ENCODE results near the gene ATG9B. TPM values are rescaled to one million over a fixed set of nuclear protein-coding genes. Genes with fewer than 3 reads are reported as not detected.

ATG9B gene
- polyA plus RNA-seq, 1 donor from 2014 or later: 11.2 TPM

DNA sequence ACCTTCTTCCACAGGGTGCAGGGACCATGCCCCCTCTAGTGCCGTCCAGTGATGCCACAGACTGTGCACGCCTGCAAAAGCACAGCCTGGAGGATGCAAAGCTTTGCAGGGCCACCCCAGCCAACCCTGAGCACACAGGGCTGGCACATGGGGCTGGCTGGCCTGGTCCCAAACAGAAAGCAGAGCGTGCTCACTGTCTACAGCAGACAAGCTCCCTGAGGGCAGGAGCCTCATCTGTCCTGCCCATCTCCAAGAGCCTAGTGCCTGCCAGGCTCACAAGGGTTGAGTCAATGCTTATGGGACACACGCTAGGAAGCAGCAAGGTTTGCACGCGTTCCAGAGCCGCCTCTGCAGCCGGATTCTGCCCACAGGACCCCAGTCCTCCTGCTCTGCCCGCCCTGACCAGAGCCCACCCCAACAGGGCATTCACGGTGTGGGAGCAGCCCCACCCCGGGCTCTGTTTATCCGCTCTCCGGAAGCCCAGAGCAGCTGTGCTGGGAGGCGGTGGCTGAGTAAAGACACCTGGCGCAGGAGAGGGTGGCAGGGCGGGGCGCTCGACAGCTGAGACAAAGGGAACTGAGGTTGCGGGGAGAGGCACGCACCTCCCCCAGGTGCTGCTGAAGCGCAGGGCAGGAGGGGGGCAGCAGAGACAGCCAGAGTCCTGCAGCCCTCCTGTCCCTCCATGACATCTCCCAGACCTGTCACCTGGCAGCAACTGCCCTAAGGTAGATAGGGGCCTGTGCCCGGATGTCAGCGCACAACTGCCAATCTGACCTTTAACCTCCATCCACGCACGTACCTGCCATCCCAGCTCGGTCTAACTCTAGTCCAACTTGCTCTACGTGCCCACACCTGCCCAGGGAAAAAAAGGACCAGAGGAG lies 50.5 kb downstream of the ATG9B start:
- Mint-ChIP-seq H3K9me3 (peaks cover 0 to 1% (median 0%) of the 10 kb centered on the region in 3 donors), H3K27ac (peak overlapping the region; percentile 87 to 96 (median 87)), H3K4me1 (peaks cover 15 to 29% (median 27%) of the 10 kb centered on the region in 3 donors), H3K27me3 (peaks cover 17% of the 10 kb centered on the region), H3K4me3 (peak overlapping the region; percentile 86 to 96 (median 92)), H3K36me3 (no peaks in the 10 kb centered on the region)

DNA sequence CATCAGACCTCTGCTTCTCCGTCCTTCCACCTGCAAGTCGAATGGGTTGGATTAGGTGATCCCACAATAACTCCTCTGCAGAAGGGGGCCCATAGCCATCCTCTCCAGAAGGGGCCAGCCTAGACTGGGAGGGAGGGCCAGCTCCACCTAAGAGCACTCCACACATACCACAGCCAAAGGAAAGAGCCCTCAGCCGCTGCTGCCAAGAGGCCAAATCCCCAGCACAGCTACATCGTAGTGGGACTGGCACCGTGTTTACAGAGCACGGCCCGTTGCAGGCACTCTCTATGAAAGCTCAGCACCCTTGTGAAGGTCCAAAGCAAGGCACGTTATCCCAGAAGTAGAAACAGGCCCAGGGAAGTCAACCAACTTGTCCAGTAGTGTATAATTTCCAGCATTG lies 51.6 kb downstream of the ATG9B start:
- H3K4me3 Mint-ChIP-seq: peak overlapping the region in 3 of 4 donors; percentile 28 to 88 (median 38)

DNA sequence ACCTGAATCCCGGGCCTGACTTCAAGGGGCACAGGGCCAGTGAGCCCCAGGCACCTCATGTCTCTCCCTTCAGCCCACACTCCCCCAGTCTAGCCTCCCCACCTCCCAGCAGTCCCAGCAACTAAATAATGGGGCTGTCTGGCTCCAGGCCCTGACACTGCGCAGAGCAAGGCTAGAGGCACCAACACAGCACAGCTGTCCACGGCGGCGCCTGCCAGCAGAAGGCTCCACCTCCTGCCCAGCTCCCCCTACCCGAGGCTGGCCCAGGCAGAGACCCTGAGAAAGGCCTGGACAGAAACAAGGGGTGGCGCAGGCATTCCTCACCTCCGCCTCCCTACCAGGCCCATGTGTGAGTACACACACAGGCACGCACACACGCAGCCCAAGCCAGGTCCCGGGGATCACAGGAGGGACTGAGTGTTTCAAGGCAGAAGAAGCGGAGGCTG lies 52.2 kb downstream of the ATG9B start:
- Mint-ChIP-seq H3K27me3 (peaks cover 10% of the 10 kb centered on the region), H3K4me3 (peak overlapping the region in 1 of 4 donors; percentile 88), H3K27ac (peak overlapping the region in 1 of 3 donors; percentile 87), H3K36me3 (peaks cover 2% of the 10 kb centered on the region), H3K9me3 (peaks cover 0 to 1% (median 0%) of the 10 kb centered on the region in 3 donors), H3K4me1 (peaks cover 13 to 27% (median 23%) of the 10 kb centered on the region in 3 donors)

More for the DNA sequence above, 51.6 kb downstream of the ATG9B start:
- Mint-ChIP-seq H3K27me3 (peaks cover 14% of the 10 kb centered on the region), H3K27ac (peak overlapping the region in 1 of 3 donors; percentile 87), H3K9me3 (peaks cover 0 to 1% (median 0%) of the 10 kb centered on the region in 3 donors), H3K4me1 (peaks cover 13 to 30% (median 23%) of the 10 kb centered on the region in 3 donors), H3K36me3 (peaks cover 2% of the 10 kb centered on the region)

DNA sequence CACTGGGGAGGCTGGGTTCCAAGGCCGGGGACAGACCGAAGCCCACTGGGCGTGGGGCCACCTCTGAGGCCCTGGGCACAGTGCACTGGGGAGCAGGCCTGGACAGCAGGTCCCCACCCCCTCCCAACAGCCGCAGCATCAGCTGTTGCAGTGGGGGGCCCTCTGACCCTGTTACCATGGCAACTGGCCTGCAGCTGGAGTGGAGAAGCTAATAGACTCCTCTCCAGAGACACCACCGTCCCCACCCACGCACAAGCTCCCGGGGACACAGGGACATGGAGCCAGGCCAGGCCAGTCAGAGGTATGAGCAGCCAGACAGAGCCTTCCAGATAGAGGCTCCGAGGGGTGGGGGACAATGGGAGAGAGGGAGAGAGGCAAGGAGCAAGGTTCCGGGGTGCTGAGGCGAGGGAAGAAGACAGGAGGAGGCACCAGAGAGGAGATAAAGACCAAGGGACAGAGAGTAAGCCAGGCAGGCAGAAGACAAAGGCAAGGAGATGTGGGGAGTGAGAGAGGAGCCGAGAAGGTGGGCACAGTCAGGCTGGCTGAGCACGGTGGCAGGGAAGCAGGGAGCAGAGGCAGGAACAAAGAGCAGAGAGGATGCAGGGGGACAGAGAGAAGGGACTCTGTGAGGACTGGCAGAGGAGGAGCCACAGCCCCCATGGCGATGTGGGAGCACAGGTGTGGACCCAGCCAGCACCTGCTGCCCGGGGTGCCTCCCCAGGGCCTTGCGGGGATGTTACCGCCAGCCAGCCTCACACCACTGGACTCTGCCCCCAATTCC lies 52.9 kb downstream of the ATG9B start:
- peaks cover 6% of the 10 kb centered on the region for H3K27me3 Mint-ChIP-seq
- peaks cover 0 to 1% (median 0%) of the 10 kb centered on the region in 3 donors for H3K9me3 Mint-ChIP-seq
- peaks cover 2% of the 10 kb centered on the region for H3K36me3 Mint-ChIP-seq
- peak overlapping the region in 2 of 3 donors; percentile 44 to 67 for H3K27ac Mint-ChIP-seq
- peaks cover 11 to 23% (median 23%) of the 10 kb centered on the region in 3 donors for H3K4me1 Mint-ChIP-seq
- H3K4me3 Mint-ChIP-seq: no peak overlapping the region

DNA sequence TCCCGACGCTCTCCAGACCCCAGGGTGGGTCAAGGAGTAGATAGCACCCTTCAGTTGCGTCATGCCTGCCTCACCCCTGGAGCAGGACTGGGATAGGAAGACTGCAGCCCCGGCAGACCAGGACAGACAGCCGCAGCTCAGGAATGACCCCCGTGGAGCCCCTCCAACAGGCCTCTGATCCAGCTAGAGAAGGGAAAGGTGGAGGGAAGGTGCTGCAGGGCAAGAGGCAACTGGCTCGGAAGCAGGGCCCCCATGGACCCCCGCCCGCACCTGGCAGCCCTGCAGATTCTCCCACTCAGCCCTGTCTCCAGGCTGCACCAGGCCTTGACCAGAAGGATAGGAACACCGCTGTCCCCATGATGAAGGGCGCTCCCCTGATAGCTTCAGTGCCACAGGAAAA lies 53.9 kb downstream of the ATG9B start:
- Mint-ChIP-seq H3K4me3 (no peak overlapping the region), H3K27me3 (no peaks in the 10 kb centered on the region), H3K4me1 (peaks cover 11 to 23% (median 20%) of the 10 kb centered on the region in 3 donors), H3K27ac (no peak overlapping the region), H3K36me3 (peaks cover 2% of the 10 kb centered on the region), H3K9me3 (no peaks in the 10 kb centered on the region)

DNA sequence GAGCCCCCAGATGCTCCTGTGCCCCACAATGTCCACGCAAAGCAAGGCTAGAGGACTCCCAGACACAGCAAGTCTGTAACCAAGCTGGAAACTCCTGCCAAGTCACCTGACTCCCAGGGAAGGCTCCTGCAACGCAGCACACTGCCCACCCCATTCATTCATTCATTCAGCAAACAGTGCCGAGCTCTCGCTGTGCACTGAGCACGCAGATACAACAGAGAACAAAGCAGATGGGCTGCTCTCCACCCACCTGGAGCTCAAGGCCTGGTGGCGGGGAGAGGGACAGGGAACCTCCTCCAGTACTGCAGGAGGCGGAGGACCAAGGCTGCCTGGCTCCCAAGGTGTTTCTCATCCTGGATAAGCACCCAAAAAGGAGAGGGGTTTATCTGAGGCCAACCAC lies 54.8 kb downstream of the ATG9B start:
- no peak overlapping the region for H3K27ac Mint-ChIP-seq
- H3K4me3 Mint-ChIP-seq: no peak overlapping the region
- no peaks in the 10 kb centered on the region for H3K9me3 Mint-ChIP-seq
- peaks cover 2% of the 10 kb centered on the region for H3K36me3 Mint-ChIP-seq
- peaks cover 3% of the 10 kb centered on the region for H3K27me3 Mint-ChIP-seq
- peaks cover 6 to 21% (median 15%) of the 10 kb centered on the region in 3 donors for H3K4me1 Mint-ChIP-seq

DNA sequence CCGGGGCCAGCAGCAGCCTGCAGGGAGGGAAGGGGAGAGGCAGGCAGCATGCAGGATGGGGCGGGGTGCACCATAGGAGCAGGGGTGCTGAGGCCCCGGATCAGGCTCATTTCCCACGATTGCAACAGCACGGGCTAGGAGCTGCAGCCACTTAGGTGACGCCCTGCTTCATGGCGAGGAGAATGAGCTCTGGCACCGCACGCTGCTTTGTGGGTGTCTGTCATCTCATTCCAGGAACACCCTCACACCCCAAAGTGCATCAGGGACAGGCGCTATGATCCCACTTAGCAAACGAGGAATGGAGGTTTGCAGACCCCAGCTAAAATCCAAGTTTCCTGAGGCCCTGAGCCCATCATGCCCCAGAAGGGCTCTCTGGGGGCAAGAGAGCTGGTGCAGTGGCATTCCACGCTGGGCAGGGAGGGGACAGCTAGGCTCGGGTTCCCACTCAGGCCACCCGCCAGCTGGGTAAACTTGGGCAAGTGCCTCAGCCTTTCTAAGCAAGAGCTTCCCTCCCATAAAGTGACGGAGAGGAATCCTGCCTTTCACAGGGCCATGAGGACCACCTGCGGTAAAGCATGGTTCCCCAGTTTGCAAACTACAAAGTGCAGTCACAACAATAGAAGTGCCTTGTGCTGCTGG lies 55.4 kb downstream of the ATG9B start:
- no peaks in the 10 kb centered on the region for H3K9me3 Mint-ChIP-seq
- peaks cover 5% of the 10 kb centered on the region for H3K27me3 Mint-ChIP-seq
- H3K36me3 Mint-ChIP-seq: peaks cover 2% of the 10 kb centered on the region
- H3K4me3 Mint-ChIP-seq: no peak overlapping the region
- H3K27ac Mint-ChIP-seq: no peak overlapping the region
- H3K4me1 Mint-ChIP-seq: peaks cover 2 to 17% (median 8%) of the 10 kb centered on the region in 3 donors

DNA sequence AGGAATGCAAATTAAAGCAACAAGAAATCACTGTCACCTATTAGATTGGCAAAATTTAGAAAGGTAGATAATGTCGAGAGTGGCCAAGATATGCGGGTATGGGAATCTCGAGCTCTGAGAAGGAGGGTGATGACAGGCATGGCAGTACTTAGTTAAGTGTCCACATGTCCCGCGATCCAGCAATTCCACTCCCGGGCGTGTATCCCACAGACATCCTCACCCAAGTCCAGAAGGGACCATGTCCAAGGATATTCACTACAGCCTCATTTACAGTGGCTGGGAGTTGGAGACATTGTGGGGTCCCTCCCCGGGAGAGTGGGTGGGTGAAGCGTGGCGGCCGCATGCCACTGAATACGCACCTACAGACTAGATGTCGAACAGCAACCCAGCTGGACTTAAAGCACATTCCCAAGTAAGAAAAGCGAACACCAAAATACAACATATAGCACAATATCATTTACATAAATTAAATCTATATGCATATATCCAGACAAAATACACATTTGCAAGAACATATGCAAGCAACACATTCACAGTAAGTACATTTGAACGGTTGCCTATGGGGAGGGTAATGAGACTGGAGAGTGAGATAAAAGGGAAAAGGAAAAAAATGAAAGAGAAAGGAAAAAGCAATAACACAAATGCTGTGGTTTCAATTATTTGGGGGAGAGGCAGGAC lies 56.1 kb downstream of the ATG9B start:
- H3K4me1 Mint-ChIP-seq: peaks cover 1 to 12% (median 3%) of the 10 kb centered on the region in 3 donors
- no peaks in the 10 kb centered on the region for H3K9me3 Mint-ChIP-seq
- peaks cover 6% of the 10 kb centered on the region for H3K27me3 Mint-ChIP-seq
- peaks cover 2% of the 10 kb centered on the region for H3K36me3 Mint-ChIP-seq
- no peak overlapping the region for H3K4me3 Mint-ChIP-seq
- H3K27ac Mint-ChIP-seq: peak overlapping the region in 1 of 3 donors; percentile 31

DNA sequence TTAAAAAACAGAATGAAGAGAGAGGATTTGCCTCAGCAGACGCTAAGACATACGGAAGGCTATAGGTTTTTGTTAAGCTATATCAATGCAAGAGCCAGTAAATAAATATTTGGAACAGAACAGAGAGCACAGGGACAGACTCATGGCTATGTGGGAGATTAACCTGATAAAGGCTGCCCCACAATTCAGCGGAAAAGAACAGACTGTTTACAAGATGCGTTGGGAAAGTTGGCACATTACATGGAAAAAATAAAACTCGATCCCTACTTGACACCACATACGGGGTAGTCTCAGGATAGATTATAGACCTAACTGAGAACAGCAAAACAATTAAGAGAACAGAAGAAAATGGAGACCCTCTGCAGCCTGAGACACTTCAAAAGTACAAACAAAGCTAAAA lies 56.9 kb downstream of the ATG9B start:
- H3K27ac Mint-ChIP-seq: no peak overlapping the region
- H3K36me3 Mint-ChIP-seq: peaks cover 2% of the 10 kb centered on the region
- H3K4me3 Mint-ChIP-seq: no peak overlapping the region
- H3K27me3 Mint-ChIP-seq: peaks cover 8% of the 10 kb centered on the region
- H3K9me3 Mint-ChIP-seq: no peaks in the 10 kb centered on the region
- H3K4me1 Mint-ChIP-seq: peaks cover 0 to 10% (median 1%) of the 10 kb centered on the region in 3 donors

DNA sequence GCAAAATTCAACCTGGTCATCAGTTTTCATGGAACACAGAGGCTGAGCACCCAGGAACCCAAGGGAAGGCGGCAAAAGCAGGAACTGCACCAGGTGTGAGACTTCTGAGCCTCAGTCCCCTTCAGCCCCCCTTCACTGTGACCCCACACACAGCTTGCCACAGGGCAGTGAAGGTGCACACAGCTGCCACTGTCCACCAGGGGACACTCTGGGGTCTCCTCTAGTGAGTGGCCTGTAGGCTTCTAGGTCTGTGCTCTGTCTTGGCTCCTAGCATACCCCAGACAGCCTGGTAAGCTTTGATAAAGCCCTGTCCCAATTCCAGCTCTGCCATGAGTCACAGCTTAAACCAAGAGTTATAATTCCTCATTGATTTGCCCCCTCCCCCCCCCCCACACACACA lies 58.3 kb downstream of the ATG9B start:
- Mint-ChIP-seq H3K9me3 (no peaks in the 10 kb centered on the region), H3K36me3 (peaks cover 2% of the 10 kb centered on the region), H3K4me3 (no peak overlapping the region), H3K27ac (no peak overlapping the region), H3K4me1 (peaks cover 0 to 7% (median 1%) of the 10 kb centered on the region in 3 donors), H3K27me3 (peaks cover 11% of the 10 kb centered on the region)

DNA sequence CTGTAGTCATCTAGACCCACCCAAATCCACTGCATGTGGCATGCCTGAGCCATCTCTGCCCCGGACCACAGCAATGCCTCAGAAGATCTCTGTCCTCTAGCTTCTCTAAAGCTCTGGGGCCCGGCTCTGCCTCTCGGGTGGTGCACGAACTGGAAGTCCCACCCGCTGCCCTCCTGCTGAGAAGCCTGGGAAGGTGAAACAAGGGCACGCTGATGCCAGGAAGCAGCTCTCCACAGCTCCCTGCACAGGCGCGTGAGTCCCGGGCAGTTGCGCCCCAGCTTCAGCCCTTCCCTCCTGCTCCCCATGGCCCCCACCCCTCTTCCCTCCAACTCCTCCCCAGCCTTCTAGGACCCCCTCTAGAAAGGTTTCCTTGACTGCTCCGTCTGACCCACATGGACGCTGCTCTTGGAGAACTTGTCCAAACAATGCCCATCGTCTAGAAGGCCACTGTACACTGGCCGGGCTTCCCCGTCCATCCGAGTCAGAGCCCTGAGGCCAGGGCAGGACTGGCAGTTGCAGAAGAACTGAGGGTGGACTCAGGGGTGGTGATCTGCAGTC lies 58.9 kb downstream of the ATG9B start:
- Mint-ChIP-seq H3K4me1 (peaks cover 0 to 7% (median 1%) of the 10 kb centered on the region in 3 donors), H3K27me3 (peaks cover 12% of the 10 kb centered on the region), H3K27ac (no peak overlapping the region), H3K36me3 (peaks cover 2% of the 10 kb centered on the region), H3K9me3 (no peaks in the 10 kb centered on the region), H3K4me3 (peak overlapping the region in 1 of 4 donors; percentile 37)

Measured in IgD-negative memory B cell (primary cell).